ENCODE data around the gene LHPP.

DNA sequence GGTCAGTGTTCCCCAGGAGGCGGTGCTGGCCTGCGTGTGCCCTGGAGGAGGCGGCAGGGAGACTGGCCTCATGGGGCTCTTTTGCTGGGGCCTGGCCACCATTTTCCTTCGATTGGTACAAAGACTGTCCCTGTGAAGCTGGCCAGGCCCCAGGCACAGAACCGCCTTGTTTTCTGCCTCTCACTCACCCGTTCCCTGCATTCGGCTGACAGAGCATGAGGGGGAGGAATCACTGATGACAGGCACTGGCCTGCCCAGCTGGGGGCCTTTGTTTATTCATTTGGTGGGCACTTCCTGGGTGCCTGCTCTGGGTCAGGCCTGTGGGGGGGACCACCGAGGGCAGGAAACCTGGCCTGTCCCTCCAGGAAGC, 143.4 kb downstream of the LHPP start:
- TF ChIP-seq CTCF (IDR thresholded peaks at IDR 0.05; ENCODE audit: low read depth, low read length, poor library complexity, severe bottlenecking) (no peak), EZH2phosphoT487 (IDR thresholded peaks at IDR 0.05; ENCODE audit: borderline replicate concordance, low read length) (no peak)
